ENCODE measurements around the gene DNER.

Gene DNER

GRCh38 chr2:229426464-229426863 lies 287.9 kb downstream of the DNER start:
- Histone ChIP-seq H3K27ac (ENCODE audit: low read length) (no peak overlapping the region), H3K4me1 (ENCODE audit: control insufficient read depth, insufficient read depth, low read length) (no peaks in the 10 kb centered on the region), H3K9me3 (ENCODE audit: control insufficient read depth, insufficient read depth, low read length) (no peaks in the 10 kb centered on the region), H3K27me3 (ENCODE audit: control insufficient read depth, insufficient read depth, low read length) (no peaks in the 10 kb centered on the region), H3K36me3 (ENCODE audit: control insufficient read depth, insufficient read depth, low read length) (no peaks in the 10 kb centered on the region), H3K4me3 (ENCODE audit: low read length) (no peak overlapping the region)
- WGBS (ENCODE audit: insufficient coverage, insufficient read length), result no CpG with 5 or more reads among the region's 6 CpGs
- DNase-seq (ENCODE audit: low read depth, low spot score), result no peak

GRCh38 chr2:229425598-229425997 lies 288.8 kb downstream of the DNER start:
- no peaks in the 10 kb centered on the region for H3K27me3 ChIP-seq (ENCODE audit: control insufficient read depth, insufficient read depth, low read length)
- H3K27ac ChIP-seq (ENCODE audit: low read length), result no peak overlapping the region
- no peaks in the 10 kb centered on the region for H3K4me1 ChIP-seq (ENCODE audit: control insufficient read depth, insufficient read depth, low read length)
- WGBS (ENCODE audit: insufficient coverage, insufficient read length), result no CpG with 5 or more reads among the region's 9 CpGs
- H3K9me3 ChIP-seq (ENCODE audit: control insufficient read depth, insufficient read depth, low read length), result no peaks in the 10 kb centered on the region
- no peak overlapping the region for H3K4me3 ChIP-seq (ENCODE audit: low read length)
- DNase-seq (ENCODE audit: low read depth, low spot score), result no peak
- H3K36me3 ChIP-seq (ENCODE audit: control insufficient read depth, insufficient read depth, low read length), result no peaks in the 10 kb centered on the region

- no peak overlapping the region for H3K27ac ChIP-seq (ENCODE audit: low read length)
- no peak overlapping the region for H3K4me3 ChIP-seq (ENCODE audit: low read length)
- no peak for DNase-seq (ENCODE audit: low read depth, low spot score)
- peaks cover 4% of the 10 kb centered on the region; the same call in 1 of the 2 replicates for H3K4me1 ChIP-seq (ENCODE audit: control insufficient read depth, insufficient read depth, low read length)
- H3K27me3 ChIP-seq (ENCODE audit: control insufficient read depth, insufficient read depth, low read length), result no peaks in the 10 kb centered on the region
- no CpG with 5 or more reads among the region's 6 CpGs for WGBS (ENCODE audit: insufficient coverage, insufficient read length)
- no peaks in the 10 kb centered on the region for H3K9me3 ChIP-seq (ENCODE audit: control insufficient read depth, insufficient read depth, low read length)
- no peaks in the 10 kb centered on the region for H3K36me3 ChIP-seq (ENCODE audit: control insufficient read depth, insufficient read depth, low read length)
Measured at GRCh38 chr2:229422063-229422462, 292.3 kb downstream of the DNER start.

GRCh38 chr2:229419158-229419557 lies 295.2 kb downstream of the DNER start:
- Histone ChIP-seq H3K9me3 (ENCODE audit: control insufficient read depth, insufficient read depth, low read length) (no peaks in the 10 kb centered on the region), H3K27me3 (ENCODE audit: control insufficient read depth, insufficient read depth, low read length) (no peaks in the 10 kb centered on the region), H3K4me1 (ENCODE audit: control insufficient read depth, insufficient read depth, low read length) (peaks cover 4% of the 10 kb centered on the region; the same call in 1 of the 2 replicates), H3K36me3 (ENCODE audit: control insufficient read depth, insufficient read depth, low read length) (no peaks in the 10 kb centered on the region), H3K4me3 (ENCODE audit: low read length) (no peak overlapping the region), H3K27ac (ENCODE audit: low read length) (no peak overlapping the region)
- no CpG with 5 or more reads among the region's 1 CpG for WGBS (ENCODE audit: insufficient coverage, insufficient read length)
- DNase-seq (ENCODE audit: low read depth, low spot score), result no peak

- H3K4me1 ChIP-seq (ENCODE audit: control insufficient read depth, insufficient read depth, low read length), result peaks cover 4% of the 10 kb centered on the region; the same call in 1 of the 2 replicates
- WGBS (ENCODE audit: insufficient coverage, insufficient read length), result no CpG with 5 or more reads among the region's 7 CpGs
- DNase-seq (ENCODE audit: low read depth, low spot score), result no peak
- H3K36me3 ChIP-seq (ENCODE audit: control insufficient read depth, insufficient read depth, low read length), result no peaks in the 10 kb centered on the region
- H3K27ac ChIP-seq (ENCODE audit: low read length), result no peak overlapping the region
- no peaks in the 10 kb centered on the region for H3K9me3 ChIP-seq (ENCODE audit: control insufficient read depth, insufficient read depth, low read length)
- no peak overlapping the region for H3K4me3 ChIP-seq (ENCODE audit: low read length)
- no peaks in the 10 kb centered on the region for H3K27me3 ChIP-seq (ENCODE audit: control insufficient read depth, insufficient read depth, low read length)
Measured at GRCh38 chr2:229417916-229418315, 296.4 kb downstream of the DNER start.

GRCh38 chr2:229417176-229417575 lies 297.2 kb downstream of the DNER start:
- H3K9me3 ChIP-seq (ENCODE audit: control insufficient read depth, insufficient read depth, low read length), result no peaks in the 10 kb centered on the region
- no peaks in the 10 kb centered on the region for H3K27me3 ChIP-seq (ENCODE audit: control insufficient read depth, insufficient read depth, low read length)
- no peak overlapping the region for H3K27ac ChIP-seq (ENCODE audit: low read length)
- no peaks in the 10 kb centered on the region for H3K36me3 ChIP-seq (ENCODE audit: control insufficient read depth, insufficient read depth, low read length)
- peaks cover 4% of the 10 kb centered on the region; the same call in 1 of the 2 replicates for H3K4me1 ChIP-seq (ENCODE audit: control insufficient read depth, insufficient read depth, low read length)
- DNase-seq (ENCODE audit: low read depth, low spot score), result no peak
- no peak overlapping the region for H3K4me3 ChIP-seq (ENCODE audit: low read length)
- no CpG with 5 or more reads among the region's 8 CpGs for WGBS (ENCODE audit: insufficient coverage, insufficient read length)

- Histone ChIP-seq H3K4me1 (ENCODE audit: control insufficient read depth, insufficient read depth, low read length) (peaks cover 4% of the 10 kb centered on the region; the same call in 1 of the 2 replicates), H3K4me3 (ENCODE audit: low read length) (no peak overlapping the region), H3K9me3 (ENCODE audit: control insufficient read depth, insufficient read depth, low read length) (no peaks in the 10 kb centered on the region), H3K36me3 (ENCODE audit: control insufficient read depth, insufficient read depth, low read length) (no peaks in the 10 kb centered on the region), H3K27me3 (ENCODE audit: control insufficient read depth, insufficient read depth, low read length) (no peaks in the 10 kb centered on the region), H3K27ac (ENCODE audit: low read length) (no peak overlapping the region)
- no peak for DNase-seq (ENCODE audit: low read depth, low spot score)
- WGBS (ENCODE audit: insufficient coverage, insufficient read length), result no CpG with 5 or more reads among the region's 5 CpGs
Measured at GRCh38 chr2:229416116-229416694, 298.1 kb downstream of the DNER start.

- H3K4me3 ChIP-seq (ENCODE audit: low read length), result no peak overlapping the region
- H3K36me3 ChIP-seq (ENCODE audit: control insufficient read depth, insufficient read depth, low read length), result no peaks in the 10 kb centered on the region
- H3K9me3 ChIP-seq (ENCODE audit: control insufficient read depth, insufficient read depth, low read length), result no peaks in the 10 kb centered on the region
- H3K4me1 ChIP-seq (ENCODE audit: control insufficient read depth, insufficient read depth, low read length), result peaks cover 3% of the 10 kb centered on the region; the same call in 1 of the 2 replicates
- H3K27ac ChIP-seq (ENCODE audit: low read length), result no peak overlapping the region
- no peak for DNase-seq (ENCODE audit: low read depth, low spot score)
- no CpG with 5 or more reads among the region's 2 CpGs for WGBS (ENCODE audit: insufficient coverage, insufficient read length)
- H3K27me3 ChIP-seq (ENCODE audit: control insufficient read depth, insufficient read depth, low read length), result no peaks in the 10 kb centered on the region
Measured at GRCh38 chr2:229414631-229415030, 299.7 kb downstream of the DNER start.

- no CpG with 5 or more reads among the region's 5 CpGs for WGBS (ENCODE audit: insufficient coverage, insufficient read length)
- Histone ChIP-seq H3K4me3 (ENCODE audit: low read length) (no peak overlapping the region), H3K27ac (ENCODE audit: low read length) (no peak overlapping the region), H3K27me3 (ENCODE audit: control insufficient read depth, insufficient read depth, low read length) (no peaks in the 10 kb centered on the region), H3K9me3 (ENCODE audit: control insufficient read depth, insufficient read depth, low read length) (no peaks in the 10 kb centered on the region), H3K4me1 (ENCODE audit: control insufficient read depth, insufficient read depth, low read length) (no peaks in the 10 kb centered on the region), H3K36me3 (ENCODE audit: control insufficient read depth, insufficient read depth, low read length) (no peaks in the 10 kb centered on the region)
- no peak for DNase-seq (ENCODE audit: low read depth, low spot score)
Measured at GRCh38 chr2:229412686-229413085, 301.7 kb downstream of the DNER start.

- no CpG with 5 or more reads among the region's 5 CpGs for WGBS (ENCODE audit: insufficient coverage, insufficient read length)
- Histone ChIP-seq H3K27ac (ENCODE audit: low read length) (no peak overlapping the region), H3K4me1 (ENCODE audit: control insufficient read depth, insufficient read depth, low read length) (no peaks in the 10 kb centered on the region), H3K4me3 (ENCODE audit: low read length) (no peak overlapping the region), H3K27me3 (ENCODE audit: control insufficient read depth, insufficient read depth, low read length) (no peaks in the 10 kb centered on the region), H3K9me3 (ENCODE audit: control insufficient read depth, insufficient read depth, low read length) (no peaks in the 10 kb centered on the region), H3K36me3 (ENCODE audit: control insufficient read depth, insufficient read depth, low read length) (no peaks in the 10 kb centered on the region)
- DNase-seq (ENCODE audit: low read depth, low spot score), result no peak
Measured at GRCh38 chr2:229410946-229411345, 303.4 kb downstream of the DNER start.

GRCh38 chr2:229410264-229410663 lies 304.1 kb downstream of the DNER start:
- no peak overlapping the region for H3K27ac ChIP-seq (ENCODE audit: low read length)
- H3K4me1 ChIP-seq (ENCODE audit: control insufficient read depth, insufficient read depth, low read length), result no peaks in the 10 kb centered on the region
- WGBS (ENCODE audit: insufficient coverage, insufficient read length), result no CpG with 5 or more reads among the region's 6 CpGs

More at GRCh38 chr2:229410264-229410663, 304.1 kb downstream of the DNER start:
- Histone ChIP-seq H3K27me3 (ENCODE audit: control insufficient read depth, insufficient read depth, low read length) (no peaks in the 10 kb centered on the region), H3K4me3 (ENCODE audit: low read length) (no peak overlapping the region), H3K9me3 (ENCODE audit: control insufficient read depth, insufficient read depth, low read length) (no peaks in the 10 kb centered on the region), H3K36me3 (ENCODE audit: control insufficient read depth, insufficient read depth, low read length) (no peaks in the 10 kb centered on the region)
- no peak for DNase-seq (ENCODE audit: low read depth, low spot score)
